ENCODE measurements around the gene CACNA1E.

The CACNA1E gene

DNA sequence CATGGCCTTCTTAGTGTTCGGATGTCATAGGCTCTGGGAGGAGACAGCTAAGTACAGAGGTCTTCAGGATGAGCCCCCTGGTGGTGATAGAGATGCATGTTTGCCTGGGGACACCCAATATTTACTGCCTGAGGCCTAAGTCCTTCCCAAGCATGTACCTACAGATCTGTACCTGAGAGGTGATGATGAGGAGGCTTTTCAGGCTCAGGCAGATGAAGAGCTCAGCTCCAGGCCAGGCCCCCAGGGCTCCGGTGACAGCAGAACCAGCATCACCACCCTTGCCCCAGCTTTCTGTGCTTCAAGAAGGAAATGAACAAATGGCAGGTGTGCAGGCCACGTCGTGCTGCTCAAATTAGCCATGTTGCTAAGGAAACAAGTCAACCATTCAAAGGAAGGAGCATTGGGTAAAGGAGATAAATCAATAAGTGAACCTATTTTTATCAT is 21.1 kb downstream of the CACNA1E start:
- no peak; the same call in 2 of the 3 replicates for ATAC-seq
- no peak for TF ChIP-seq ZNF565 (CRISPR knock-in tag; conservative IDR thresholded peaks at IDR 0.05; ENCODE audit: low read depth)
- TF ChIP-seq PPARA (CRISPR knock-in tag; IDR thresholded peaks at IDR 0.05; ENCODE audit: borderline replicate concordance), result no peak
- no peak for TF ChIP-seq GLIS3 (CRISPR knock-in tag; IDR thresholded peaks at IDR 0.05)
- TF ChIP-seq, protein P1, sequence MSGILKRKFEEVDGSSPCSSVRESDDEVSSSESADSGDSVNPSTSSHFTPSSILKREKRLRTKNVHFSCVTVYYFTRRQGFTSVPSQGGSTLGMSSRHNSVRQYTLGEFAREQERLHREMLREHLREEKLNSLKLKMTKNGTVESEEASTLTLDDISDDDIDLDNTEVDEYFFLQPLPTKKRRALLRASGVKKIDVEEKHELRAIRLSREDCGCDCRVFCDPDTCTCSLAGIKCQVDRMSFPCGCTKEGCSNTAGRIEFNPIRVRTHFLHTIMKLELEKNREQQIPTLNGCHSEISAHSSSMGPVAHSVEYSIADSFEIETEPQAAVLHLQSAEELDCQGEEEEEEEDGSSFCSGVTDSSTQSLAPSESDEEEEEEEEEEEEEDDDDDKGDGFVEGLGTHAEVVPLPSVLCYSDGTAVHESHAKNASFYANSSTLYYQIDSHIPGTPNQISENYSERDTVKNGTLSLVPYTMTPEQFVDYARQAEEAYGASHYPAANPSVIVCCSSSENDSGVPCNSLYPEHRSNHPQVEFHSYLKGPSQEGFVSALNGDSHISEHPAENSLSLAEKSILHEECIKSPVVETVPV (CRISPR knock-in tag; IDR thresholded peaks at IDR 0.05), result no peak
- TF ChIP-seq ISL1 (CRISPR knock-in tag; IDR thresholded peaks at IDR 0.05), result no peak
- no peak for TF ChIP-seq RARB (CRISPR knock-in tag; IDR thresholded peaks at IDR 0.05)

GRCh38 chr1:181506563-181507353 is 23.4 kb downstream of the CACNA1E start:
- TF ChIP-seq CSDC2 (CRISPR knock-in tag; IDR thresholded peaks at IDR 0.05) (no peak), RARB (CRISPR knock-in tag; IDR thresholded peaks at IDR 0.05) (no peak), GLIS3 (CRISPR knock-in tag; IDR thresholded peaks at IDR 0.05) (no peak), PPARA (CRISPR knock-in tag; IDR thresholded peaks at IDR 0.05; ENCODE audit: borderline replicate concordance) (no peak), TCF4 (CRISPR knock-in tag; IDR thresholded peaks at IDR 0.05; ENCODE audit: borderline replicate concordance) (no peak), TSHZ2 (CRISPR knock-in tag; IDR thresholded peaks at IDR 0.05) (no peak)
- TF ChIP-seq, protein P1 (CRISPR knock-in tag; IDR thresholded peaks at IDR 0.05), result no peak

DNA sequence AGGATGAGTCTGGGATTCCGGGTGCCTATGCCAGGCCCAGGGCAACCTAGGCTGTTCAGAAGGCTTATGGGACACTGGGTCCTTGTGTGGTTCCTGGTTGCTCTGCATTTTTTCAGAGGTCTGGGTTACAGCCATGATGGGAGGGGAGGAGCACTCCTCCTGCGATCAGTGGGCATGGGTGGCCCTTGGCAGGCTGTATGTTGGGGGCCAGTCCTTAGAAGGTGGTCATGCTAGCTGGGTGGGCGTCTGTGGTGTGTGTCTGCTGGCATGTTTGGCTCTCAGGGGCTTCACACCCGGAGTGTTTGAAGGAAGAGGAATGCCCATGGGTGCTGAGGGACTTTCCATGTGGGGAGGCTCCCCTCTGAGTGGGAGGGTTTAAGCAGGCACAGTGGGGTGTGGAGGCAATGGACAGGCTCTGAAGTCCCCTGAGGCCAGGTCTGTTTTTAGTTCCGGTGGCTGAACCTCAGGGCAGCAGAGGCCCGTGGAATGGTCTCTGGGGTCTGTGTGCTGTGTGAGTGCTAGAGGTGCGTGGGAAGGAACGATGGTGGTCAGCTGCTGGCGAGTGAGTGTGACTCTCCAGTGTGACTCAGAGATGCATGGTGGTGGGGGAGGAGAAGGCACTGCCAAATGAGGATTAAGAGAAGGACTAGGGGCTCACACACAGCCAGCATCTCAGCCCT is 25.3 kb downstream of the CACNA1E start:
- no peak for ATAC-seq
- TF ChIP-seq ZFP30 (CRISPR knock-in tag; IDR thresholded peaks at IDR 0.05) (no peak), CSDC2 (CRISPR knock-in tag; IDR thresholded peaks at IDR 0.05) (no peak), ISL1 (CRISPR knock-in tag; IDR thresholded peaks at IDR 0.05) (no peak), ZFP3 (CRISPR knock-in tag; IDR thresholded peaks at IDR 0.05) (no peak), RARB (CRISPR knock-in tag; IDR thresholded peaks at IDR 0.05) (no peak), TOX (CRISPR knock-in tag; IDR thresholded peaks at IDR 0.05; ENCODE audit: borderline replicate concordance) (no peak), PPARA (CRISPR knock-in tag; IDR thresholded peaks at IDR 0.05; ENCODE audit: borderline replicate concordance) (no peak), ZNF70 (CRISPR knock-in tag; IDR thresholded peaks at IDR 0.05) (no peak), CREB5 (CRISPR knock-in tag; IDR thresholded peaks at IDR 0.05; ENCODE audit: low read depth) (no peak), SNAI2 (CRISPR knock-in tag; IDR thresholded peaks at IDR 0.05) (no peak), OSR1 (CRISPR knock-in tag; IDR thresholded peaks at IDR 0.05) (no peak), GLIS3 (CRISPR knock-in tag; IDR thresholded peaks at IDR 0.05) (no peak), ZNF565 (CRISPR knock-in tag; conservative IDR thresholded peaks at IDR 0.05; ENCODE audit: low read depth) (no peak), ESRRG (CRISPR knock-in tag; IDR thresholded peaks at IDR 0.05) (no peak), BACH2 (CRISPR knock-in tag; IDR thresholded peaks at IDR 0.05; ENCODE audit: borderline replicate concordance) (no peak)
- TF ChIP-seq, protein P1 (CRISPR knock-in tag; IDR thresholded peaks at IDR 0.05), result no peak
- TF ChIP-seq, protein P2, sequence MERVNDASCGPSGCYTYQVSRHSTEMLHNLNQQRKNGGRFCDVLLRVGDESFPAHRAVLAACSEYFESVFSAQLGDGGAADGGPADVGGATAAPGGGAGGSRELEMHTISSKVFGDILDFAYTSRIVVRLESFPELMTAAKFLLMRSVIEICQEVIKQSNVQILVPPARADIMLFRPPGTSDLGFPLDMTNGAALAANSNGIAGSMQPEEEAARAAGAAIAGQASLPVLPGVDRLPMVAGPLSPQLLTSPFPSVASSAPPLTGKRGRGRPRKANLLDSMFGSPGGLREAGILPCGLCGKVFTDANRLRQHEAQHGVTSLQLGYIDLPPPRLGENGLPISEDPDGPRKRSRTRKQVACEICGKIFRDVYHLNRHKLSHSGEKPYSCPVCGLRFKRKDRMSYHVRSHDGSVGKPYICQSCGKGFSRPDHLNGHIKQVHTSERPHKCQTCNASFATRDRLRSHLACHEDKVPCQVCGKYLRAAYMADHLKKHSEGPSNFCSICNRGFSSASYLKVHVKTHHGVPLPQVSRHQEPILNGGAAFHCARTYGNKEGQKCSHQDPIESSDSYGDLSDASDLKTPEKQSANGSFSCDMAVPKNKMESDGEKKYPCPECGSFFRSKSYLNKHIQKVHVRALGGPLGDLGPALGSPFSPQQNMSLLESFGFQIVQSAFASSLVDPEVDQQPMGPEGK (CRISPR knock-in tag; IDR thresholded peaks at IDR 0.05; ENCODE audit: borderline replicate concordance), result no peak
- TF ChIP-seq, protein P3, sequence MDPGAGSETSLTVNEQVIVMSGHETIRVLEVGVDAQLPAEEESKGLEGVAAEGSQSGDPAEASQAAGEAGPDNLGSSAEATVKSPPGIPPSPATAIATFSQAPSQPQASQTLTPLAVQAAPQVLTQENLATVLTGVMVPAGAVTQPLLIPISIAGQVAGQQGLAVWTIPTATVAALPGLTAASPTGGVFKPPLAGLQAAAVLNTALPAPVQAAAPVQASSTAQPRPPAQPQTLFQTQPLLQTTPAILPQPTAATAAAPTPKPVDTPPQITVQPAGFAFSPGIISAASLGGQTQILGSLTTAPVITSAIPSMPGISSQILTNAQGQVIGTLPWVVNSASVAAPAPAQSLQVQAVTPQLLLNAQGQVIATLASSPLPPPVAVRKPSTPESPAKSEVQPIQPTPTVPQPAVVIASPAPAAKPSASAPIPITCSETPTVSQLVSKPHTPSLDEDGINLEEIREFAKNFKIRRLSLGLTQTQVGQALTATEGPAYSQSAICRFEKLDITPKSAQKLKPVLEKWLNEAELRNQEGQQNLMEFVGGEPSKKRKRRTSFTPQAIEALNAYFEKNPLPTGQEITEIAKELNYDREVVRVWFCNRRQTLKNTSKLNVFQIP (CRISPR knock-in tag; IDR thresholded peaks at IDR 0.05; ENCODE audit: borderline replicate concordance, low read depth), result no peak

More at GRCh38 chr1:181506563-181507353, 23.4 kb downstream of the CACNA1E start:
- ATAC-seq, result no peak

Data from SK-N-SH treated with all-trans-retinoic acid at 6 μM for 48 hours (cell line).